SHP77 (cell line): Measurements from ENCODE around the gene NUP62CL.

Source experiments
- DNase-seq, 2 experiments: peaks; one replicate each; lab custom pipeline; 2025; lab: John Stamatoyannopoulos, UW

Gene NUP62CL

DNA sequence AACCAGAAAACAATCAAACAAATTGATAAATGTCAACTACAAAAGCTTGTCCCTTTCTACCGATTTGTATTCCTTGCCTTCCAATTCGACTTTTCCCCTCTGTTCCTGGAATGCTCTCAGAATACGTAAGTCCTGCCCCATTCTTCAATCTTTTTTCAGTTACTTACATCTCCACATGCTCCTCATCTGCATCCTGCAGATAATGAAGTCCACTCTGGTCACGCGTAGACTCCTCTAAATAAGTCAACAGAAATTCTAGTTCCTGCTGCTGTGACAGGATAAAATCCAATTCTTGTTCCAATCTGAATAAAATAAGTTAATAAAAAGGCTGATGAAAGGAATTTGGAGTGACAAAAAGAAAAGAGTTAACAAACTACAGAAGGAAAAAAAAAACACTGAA is 53.2 kb downstream of the NUP62CL start:
- no peak for DNase-seq

DNA sequence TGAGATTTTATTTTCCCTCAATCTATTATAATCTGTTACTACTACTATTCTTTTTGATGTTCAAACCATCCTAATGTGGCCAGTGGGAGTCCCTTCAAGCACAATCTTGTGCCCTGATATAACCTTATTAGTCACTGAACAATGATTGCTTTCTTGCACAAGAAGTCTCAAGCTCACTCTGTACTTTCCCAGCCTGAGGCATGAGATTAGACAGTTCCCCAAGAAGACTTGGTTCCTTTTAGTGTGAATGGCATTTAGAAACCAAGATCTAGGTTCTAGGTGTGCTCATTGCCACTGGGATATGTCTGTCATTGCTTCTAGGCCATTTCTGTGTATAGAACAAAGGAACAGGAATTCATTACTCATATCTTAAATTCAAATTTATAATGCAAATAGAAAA is 59.6 kb downstream of the NUP62CL start:
- no peak for DNase-seq

DNA sequence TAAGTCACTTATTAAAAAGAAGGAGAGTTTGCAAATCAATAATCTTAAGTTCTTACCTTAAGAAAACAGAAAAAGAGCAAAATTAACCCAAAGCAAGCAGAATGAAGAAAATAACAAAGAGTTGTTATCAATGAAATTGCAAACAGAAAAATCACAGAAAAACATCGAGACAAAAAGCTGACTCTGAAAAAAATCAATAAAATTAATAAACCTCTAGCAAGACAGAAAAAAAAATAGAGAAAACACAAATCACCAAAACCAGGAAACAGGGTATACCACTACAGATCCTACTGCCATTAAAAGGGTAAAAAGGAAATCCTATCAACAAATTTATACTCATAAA is 70.3 kb downstream of the NUP62CL start:
- DNase-seq, result no peak

DNA sequence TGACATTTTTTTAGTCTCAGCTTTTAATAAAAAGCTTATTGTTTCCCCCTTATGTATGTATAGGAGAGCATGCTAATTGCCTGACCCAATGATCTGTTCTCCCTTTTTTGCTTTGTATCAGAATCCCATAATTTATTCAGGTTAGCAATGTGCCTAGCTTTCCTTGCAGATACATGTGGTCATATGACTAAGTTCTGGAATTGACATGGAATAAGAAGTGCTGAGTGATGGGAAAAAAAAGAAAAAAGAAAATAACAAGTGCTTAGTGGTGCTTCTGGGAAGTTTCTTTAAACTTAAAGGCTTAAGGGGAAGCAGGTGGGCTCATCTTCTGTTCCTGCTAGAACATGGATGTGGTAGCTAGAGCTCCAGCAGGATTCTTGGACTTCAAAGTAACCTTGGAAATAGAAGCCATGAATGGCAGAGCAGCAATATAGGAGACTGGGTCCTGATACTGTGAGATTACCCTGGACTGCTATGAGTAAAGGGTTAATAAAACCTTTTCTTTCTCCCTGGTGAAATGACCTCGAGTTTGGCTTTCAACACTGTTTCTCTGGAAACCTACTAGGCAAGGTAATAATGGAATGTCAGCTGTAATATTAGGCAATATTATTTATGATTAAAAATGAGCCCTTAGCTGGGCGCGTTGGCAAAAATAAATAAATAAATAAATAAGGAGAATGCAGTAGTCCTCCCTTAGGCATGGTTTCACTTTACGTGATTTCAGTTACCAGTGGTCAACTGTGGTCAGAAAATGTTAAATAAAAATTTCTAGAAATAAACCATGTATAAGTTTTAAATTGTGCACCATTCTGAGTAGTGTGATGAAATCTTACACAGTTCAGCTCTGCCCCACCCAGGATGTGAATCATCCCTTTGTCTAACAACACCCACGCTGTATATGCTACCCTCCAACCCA is 70.9 kb downstream of the NUP62CL start:
- no peak for DNase-seq

DNA sequence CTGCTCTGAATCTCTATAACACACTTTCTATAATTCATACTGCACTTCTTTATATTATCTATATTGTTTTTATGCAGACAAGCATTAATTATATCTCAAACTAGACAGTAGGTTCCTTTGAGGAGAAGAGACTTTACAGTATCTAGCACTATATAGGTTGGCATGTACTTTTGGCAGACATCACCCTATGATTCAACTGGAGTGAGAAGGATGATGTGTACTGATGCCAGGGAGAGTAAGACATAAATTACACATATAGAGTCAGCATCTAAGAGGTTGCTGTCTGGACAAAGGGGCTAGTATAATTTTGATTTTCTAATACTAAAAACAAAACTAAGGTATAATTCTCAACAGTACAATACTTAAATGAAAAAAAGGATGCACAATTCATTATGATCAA is 82.5 kb downstream of the NUP62CL start:
- DNase-seq, result no peak

DNA sequence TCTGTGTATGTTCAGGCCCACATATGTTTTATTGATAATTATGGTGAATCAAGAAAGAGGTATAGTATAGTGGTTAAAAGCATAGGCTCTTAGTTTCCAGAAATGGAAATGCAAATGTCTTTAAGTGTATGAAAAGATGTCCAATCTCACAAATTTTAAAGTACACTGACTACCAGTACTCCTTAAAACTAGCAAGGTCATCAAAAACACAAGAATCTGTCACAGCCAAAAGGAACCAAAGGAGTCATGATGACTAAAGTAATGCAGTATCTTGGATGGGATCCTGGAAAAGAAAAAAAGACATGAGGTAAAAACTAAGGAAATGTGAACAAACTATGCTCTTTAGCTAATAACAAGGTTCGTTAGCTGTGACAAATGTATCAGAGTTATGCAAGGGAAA is 87.0 kb downstream of the NUP62CL start:
- DNase-seq, result no peak

DNA sequence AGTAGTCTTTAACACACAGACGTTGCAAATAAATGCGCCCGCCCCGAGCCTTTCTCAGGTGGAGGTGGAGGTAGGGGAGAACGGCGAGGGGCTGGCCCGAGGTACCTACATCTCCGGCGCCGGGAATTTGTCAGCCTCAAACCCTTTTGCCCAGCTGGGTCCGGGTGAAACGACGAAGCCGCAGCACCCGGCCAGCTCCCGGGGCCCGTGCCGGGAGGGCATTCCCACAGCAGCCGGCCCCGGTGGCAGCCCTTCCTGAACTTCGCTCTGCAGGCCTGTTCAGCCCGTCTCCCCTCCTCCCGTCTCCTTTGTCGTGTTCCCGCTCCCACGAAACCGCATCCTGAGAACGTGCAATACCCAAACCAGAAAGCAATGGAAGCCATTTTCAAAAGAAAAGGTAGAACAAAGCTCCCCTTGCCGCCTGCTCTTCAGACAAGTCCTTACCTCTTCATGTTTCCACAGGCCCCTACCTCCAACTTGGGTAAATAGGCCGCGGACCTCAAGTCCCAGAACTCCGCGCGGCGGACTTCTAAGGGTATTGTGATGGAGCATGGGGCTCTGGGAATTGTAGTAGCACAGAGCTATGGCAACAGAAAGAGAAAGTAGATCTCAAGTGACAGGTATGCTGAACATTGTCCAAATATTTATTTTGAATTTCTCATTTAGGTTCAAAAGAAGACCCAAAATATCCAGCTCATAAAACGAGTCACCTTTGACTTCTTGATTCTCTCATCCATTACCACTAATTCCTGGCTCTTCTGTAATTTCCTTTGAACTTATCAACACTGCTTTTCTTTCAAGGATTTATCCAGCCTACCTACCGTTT is 87.7 kb downstream of the NUP62CL start, which contains the start of gene RBM41:
Gene RBM41, minus strand, starts transcription at position 501 of the 826 bp plus-strand sequence. Its CDS starts 49 bp downstream, at position 452.
- peak; percentile 61 to 68 for DNase-seq

DNA sequence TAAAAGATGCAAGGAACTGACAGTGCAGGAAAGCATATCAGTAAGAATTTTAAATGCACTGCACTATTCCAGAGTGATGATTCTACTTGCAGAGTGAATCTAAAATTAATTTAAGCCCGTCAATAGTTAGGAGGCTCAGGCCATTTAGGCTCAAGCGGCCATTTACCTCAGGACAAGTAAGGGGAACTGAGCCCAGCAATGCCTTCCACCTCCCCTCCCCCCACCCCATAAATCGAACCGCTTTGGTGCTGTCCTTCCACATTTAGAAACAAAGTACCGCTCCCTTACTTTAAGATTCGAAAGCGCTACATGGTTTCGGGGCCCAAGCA is 88.3 kb downstream of the NUP62CL start:
- no peak for DNase-seq

DNA sequence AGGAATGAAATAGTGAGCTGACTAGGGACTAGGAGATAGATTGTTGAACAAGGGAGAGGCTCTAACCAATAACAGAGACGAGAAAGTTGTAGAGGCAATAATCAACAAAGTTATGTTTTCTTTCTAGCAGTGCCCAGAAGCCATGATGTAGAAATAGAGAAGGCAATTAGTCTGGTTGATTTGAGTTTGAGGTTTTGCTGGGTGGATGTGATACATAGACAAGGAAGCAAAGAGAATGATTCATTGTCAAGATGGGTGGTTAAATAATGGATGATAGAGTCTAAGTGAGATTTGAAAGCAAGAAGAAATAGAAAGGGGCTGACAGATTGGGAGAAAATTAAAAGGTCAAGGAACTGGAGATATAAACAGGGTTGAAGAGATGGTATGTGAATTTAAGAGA is 98.8 kb downstream of the NUP62CL start:
- DNase-seq, result no peak

DNA sequence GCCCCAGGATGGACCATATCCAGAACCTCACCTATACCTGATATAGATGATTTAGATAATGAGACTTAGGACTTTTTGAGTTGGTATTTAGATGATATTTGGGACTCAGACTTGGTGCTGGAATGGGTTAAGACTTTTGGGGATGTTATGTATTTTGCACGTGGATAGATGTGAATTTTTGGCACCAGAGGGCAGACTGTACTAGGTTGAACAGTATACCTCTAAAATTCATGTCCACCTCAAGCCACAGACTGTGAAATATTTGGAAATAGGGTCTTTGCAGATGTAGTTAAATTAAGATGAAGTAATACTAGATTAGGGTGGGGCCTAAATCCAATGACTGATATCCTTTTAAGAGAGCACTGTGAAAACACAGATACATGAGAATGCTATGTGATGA is 103.3 kb downstream of the NUP62CL start:
- no peak for DNase-seq

DNA sequence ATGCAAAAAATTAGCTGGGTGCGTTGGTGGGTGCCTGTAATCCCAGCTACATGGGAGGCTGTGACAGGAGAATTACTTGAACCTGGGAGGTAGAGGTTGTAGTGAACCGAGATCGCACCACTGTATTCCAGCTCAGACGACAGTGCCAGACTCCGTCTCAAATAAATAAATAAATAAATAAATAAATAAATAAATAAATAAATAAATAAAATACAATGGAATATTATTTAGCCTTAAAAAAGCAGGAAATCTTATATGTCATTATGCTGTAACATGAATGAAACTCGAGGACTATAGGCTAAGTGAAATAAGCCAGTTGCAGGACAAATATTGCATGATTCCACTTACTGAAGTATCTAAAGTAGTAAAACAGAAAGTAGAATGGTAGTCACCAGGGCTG is 130.1 kb downstream of the NUP62CL start:
- DNase-seq, result no peak
